Embryonic facial prominence (tissue), 1 donor: Measurements from ENCODE around the gene FILIP1L.
A peak's percentile ranks its signal among the peaks of the same experiment; 100 is the strongest.
"Not testable (repeated sequence)": the region's sequence is repeated elsewhere in the genome, so short reads cannot be mapped to it uniquely, and the experiment has no call there.

Experiments
- DNase-seq: peaks from one replicate; pipeline ENCODE4 v3.0.0-alpha.2; 2016; ENCODE audit errors: extremely low spot score

FILIP1L gene

DNA sequence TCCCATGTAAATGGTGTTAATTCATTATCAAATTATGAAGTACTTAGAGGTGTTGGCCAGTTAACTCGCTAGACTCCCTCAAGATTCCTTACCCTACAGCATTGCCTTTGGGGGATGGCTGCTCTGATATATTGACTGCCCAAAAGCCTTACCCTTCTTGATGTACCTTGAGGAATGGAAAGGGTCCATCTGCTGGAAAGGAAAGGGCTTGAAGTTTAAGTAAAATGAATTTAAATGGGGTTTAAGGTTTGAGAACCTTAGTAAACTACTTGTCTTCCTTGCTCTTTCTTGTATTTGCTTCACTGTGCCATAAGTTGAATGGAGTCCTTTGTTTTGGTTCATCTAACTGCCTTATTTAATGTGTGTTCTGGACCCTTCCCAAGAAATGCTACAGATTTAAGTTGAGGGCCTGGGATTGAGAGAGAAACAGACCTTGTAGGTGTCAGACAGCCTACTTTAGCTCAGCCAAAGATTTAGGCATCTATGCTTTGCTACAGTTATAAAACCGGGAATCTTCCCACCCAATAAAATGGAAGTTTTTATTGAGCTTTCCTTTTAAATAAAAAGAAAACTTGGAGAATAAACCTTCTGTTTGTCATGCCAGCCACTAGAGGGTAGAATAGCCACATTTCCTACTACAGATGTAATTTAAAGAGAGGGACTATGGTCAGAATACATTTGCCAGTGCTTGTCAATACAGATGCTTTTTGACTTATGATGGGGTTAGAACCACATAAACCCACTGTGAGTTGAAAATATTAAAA lies 271.3 kb downstream of the FILIP1L start:
- DNase-seq = peak; percentile 72

DNA sequence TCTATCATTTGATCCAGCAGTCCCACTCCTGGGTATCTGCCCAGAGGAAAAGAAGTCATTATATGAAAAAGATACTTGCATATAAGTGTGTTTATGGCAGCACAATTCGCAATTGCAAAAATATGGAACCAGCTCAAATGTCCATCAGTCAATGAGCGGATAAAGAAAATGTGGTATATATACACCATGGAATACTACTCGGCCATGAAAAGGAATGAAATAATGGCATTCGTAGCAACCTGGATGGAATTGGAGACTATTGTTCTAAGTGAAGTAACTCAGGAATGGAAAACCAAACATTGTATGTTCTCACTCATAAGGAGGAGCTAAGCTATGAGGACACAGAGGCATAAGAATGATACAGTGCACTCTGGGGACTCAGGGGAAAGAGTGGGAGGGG lies 272.4 kb downstream of the FILIP1L start:
- not testable (repeated sequence) for DNase-seq

DNA sequence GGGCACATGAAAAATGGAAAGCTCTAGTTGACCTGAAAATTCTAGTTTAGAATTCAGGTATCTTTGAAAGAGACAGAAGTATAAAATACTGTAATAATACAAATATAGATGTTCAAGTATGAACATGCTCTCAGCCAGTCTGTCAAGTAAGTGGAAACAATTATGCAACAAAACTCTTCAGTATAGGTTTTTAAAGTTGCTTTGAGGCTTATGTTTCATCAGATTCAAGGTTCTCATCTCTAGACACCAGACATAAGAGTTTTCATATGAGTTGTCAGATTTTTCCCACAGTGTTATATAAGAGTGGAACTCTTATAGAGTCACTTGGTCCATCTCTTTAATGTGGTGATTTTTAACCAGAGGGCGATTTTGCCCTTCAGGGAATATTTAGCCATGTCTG lies 274.7 kb downstream of the FILIP1L start:
- no peak for DNase-seq

DNA sequence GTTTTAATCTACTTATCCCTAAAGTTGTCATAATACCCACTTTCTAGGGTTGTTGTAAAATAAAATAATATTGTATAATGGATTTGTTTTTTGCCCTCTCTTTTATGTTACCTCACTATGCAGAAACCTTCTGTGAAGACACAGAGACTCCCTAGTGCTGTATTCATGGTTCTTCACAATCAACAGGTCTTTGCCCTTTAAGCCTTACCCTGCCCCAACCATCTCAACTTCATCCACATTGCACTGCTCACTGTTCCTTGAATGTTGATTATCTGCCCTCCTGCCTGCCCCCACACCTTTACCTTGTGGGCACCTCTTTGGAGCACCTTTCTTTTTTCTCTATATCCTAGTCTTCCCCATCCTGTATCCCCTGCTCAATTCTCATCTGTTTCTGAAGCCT lies 275.5 kb downstream of the FILIP1L start:
- DNase-seq = no peak

DNA sequence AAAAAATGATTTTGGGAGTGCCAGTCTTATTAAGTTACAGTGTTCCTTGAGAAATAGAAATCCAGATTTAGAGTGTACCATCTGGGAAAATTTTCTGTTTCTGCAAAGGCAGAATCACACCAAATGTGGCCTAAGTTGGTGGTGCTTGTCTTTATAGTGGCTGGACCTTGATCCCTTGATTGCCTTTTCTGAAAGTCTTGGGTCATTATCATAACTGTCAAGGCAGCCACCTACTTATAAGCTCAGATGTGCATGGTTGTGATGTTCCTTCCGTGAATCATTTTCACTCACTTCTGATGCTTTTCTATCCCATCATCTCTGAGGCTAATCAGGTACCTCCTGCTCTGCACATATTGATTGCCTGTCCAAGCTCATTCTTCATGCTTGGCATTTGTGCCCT lies 276.6 kb downstream of the FILIP1L start:
- no peak for DNase-seq

DNA sequence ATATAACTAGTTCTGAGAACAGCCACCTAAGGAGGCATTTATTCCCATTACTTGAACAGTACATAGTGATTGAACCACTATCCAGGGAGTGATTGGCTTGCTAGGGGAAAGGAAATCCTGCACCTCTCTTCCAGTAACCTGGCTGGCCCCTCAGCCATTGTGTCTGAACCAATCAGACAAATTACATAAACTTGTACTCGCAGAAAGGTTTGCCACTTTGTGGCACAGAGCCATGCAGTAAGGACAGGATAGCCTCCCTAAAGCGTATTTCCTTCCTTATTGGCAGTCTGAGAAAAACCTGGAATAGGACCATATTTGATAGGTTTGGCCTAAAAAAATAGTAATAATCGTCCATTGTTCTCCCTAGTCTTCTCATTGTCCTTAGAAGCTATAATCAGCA lies 277.6 kb downstream of the FILIP1L start:
- DNase-seq = no peak

DNA sequence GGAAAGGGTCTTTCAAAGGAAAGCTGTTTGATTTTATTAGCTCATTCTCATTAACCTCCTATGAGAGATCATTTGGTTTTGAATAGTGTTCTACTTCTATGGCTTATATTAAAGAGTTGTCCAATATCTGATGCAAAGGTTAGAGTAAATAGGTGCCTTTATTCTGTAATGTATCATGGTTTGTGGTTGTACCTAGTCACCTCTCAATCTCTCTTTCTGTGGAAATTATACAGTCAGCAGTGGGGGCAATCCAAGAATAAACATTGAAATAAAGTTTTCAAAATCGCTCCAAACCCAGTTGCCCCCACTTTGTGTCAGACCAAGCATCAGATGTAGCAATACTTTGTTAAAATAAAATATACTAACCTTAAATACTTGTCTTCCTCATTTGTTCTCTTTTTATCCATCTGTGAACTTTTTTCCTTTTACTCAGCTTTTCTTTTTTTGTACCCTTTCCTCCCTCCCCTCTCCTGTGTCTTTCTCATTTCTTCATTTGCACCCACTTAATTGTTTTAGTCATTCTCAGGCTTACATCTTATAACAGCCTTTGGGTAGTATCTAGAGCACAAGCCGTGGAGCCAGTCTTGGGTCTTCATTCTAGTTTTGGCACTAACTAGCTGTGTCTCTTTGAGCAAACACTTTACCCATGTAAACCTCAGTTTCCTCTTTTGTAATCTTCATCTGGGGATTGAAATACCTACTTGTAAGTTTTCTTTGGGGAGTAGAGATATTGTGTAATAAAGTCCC lies 279.9 kb downstream of the FILIP1L start:
- no peak for DNase-seq

DNA sequence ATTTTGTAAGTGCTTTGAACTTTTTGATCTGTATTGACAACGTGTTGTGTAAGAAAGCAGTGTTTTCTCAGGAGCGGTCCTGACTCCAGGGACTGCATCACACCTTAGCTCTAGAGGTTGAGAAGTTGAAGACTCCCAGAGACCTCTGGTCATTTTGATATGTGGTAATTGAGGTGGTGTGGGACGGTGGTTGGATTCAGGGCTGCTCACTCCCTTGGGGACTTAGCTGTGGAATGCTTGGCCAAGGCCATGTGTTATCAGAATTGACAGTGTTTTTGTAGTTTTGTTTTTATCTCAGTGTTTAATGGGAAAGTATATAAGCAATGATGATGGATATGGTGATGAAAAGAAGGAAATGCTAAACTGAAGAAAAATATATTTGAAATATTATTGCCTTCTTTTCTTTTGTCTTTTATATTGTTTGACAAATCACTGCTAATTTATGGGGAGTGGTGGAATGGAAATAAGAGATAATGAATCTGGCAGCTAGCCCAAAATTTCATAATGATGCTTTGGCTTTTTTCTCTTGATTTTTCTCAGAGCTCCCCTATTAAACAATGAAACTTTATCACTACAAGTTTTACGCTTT lies 280.6 kb downstream of the FILIP1L start:
- DNase-seq = no peak

DNA sequence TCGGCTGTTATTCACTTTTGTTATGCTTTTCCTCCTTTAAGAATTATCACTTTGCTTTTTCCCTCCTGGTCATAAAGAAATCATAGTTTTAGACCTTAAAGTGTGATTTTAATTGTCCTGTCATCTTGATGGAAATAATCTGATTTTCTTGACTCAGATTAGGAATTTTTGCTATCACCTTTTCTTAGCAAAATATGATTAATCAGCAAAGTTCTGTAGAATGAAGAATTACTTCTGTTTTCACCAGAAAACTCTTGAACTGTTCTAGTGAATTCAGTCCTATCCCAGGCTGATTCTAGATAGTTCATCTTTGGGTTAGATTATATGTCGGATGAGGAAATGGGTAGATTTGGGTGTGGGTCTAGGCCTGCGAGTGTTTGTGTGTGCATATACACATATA lies 284.5 kb downstream of the FILIP1L start:
- DNase-seq = no peak

DNA sequence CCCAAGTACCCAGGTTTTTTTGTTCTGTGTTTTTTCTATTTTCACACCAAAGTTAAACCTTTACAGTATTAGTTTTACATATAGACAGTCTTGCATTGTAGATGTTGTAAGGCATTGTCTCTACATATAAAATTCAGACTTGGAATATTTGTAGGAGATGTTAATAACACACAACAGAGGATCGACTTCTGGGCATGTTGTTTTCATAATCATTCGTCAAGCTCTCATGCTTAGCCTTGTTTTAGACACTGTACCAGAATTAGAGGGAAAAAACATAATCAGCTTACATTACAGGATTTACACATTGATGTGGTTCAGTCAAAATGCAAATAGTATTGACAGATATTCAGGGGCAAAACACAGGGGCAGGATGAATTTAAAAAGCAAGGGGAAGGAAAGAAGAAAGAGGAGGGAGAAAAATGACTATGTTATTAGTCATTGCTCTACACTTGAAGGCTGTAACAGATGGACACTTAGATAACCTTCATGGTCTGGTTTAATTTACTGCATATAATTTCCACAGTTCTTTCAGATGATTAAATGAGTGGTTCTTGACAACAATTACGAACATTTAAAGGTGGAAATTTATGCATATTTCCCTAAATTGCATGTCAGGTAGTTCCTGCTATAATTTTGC lies 289.2 kb downstream of the FILIP1L start:
- DNase-seq = no peak

DNA sequence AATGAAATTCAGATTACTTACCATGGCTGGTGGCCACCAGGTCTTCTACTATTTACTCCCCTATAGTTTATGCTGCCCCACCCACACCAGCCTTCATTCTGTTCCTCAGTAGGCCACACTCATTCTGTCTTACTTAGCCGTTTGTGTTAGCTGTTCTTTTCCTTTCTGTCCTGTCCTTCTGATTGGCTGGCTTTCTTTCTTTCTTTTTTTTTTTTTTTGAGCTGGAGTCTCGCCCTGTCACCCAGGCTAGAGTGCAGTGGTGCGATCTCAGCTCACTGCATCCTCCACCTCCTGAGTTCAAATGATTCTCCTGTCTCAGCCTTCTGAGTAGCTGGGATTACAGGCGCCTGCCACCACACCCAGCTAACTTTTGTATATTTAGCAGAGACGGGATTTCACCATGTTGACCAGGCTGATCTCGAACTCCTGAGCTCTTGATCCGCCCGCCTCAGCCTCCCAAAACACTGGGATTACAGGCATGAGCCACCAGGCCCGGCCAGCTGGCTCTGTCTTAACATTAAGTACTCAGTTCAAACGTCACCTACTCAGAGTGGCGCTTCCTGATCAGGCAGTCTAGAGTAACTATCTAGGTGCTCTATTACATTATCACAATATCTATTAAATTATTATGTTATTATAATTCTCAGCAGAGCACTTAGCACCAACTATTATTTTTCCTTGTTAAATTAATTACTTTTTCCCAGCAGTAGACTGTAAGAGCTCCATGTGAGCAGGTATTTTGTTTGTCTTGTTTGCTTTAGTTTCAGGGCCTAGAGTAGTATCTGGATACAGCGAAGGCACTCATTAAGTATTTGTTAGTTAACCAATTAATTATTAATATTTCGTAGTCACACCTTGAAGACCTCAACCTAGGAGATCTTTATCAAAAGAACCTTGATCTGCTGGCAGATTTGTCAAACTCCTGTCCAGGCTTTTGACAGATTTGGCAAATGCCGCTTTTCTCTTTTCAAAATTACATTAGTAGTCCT lies 290.3 kb downstream of the FILIP1L start:
- no peak for DNase-seq

DNA sequence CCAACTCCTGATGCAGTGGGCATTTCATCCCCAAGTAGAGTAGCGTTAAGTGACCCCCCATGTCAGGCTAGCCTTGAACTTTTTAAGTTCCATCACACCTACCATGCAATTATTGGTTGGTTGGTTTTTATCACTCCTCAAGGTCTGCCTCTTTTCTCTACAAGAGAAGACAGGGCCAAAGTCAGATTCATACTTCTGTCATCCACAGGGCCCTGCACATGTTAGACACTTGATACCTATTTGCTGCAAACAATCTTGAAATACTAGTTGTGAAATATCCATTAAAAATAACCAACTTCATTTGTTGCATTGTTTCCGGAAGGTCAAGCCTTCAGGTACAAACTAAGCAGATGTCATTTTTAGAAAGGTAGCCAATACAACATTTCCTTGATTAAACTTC lies 295.5 kb downstream of the FILIP1L start:
- no peak for DNase-seq

DNA sequence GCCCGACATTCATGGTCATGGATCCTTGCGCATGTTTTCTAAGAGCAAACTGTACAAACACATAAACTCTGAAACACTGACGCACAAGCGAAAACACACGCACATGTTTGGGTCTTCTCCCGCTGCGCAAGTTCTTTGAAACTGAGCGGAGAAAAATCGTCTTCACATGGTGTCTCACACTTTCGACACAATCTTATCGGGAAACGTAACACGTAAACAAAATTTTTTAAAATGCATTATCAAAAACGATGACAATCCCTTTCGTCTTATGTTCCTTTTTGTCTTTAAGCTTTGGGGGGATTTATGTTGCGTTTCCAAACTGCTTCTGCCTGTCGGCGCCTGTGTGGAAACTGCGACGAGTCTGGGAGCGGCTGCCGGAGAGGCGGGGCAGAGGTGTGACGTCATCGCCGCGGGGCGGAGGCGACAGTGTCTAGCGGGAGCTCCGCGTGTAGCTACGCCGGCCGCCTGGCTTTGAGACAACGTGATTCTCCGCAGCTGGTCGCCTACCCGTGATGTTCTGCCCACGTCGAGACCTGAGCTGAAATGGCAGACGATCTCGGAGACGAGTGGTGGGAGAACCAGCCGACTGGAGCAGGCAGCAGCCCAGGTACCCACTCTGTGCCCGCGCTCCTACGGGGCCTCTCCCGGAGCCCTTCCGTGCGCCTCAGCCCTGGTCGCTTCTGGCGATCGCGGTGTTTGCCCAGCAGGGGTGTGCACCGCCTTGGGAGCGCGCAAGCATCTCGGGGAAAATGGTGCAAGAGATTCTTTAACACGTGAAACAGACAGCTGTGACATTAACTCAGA lies 296.7 kb downstream of the FILIP1L start, which contains the start of gene CMSS1:
Gene CMSS1 (plus strand): TSS at position 426 of the 804 bp plus-strand sequence.
- DNase-seq = peak; percentile 89

DNA sequence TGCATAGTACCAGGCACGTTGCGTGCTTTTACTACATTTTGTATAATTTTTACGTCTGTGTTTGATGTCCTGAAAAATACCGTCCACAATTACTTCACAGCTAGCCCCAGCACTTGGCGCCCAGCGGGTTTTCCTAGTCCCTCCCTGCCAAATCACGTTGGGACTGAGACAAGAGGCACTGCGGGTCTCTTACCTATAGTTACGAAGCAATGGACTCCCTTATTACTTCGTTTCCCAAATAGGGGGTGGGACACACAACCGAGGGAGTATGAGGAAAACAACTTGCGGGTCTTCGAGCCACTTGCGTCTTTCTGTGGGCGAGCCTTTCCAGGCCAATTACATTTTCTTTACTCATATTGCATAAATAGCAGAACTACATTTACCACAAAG lies 297.3 kb downstream of the FILIP1L start:
- DNase-seq = no peak

DNA sequence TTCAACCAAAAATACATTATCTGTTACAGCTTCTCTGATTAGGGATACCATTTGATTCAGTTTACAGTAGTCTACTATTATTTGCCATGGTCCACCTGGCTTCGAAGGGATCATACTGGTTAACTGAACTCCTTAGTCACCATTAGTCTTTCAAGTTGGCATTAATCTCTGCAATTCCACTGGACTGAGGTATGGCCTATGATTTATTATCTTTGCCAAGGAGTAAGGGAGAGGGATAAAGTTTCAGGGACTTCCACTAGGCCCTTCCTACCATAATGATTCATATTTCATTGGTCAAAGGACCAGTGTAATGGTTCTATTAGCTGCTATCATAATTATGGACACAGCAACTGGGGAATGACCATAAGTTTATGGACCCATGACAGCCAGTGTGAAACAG lies 303.9 kb downstream of the FILIP1L start:
- DNase-seq = no peak

DNA sequence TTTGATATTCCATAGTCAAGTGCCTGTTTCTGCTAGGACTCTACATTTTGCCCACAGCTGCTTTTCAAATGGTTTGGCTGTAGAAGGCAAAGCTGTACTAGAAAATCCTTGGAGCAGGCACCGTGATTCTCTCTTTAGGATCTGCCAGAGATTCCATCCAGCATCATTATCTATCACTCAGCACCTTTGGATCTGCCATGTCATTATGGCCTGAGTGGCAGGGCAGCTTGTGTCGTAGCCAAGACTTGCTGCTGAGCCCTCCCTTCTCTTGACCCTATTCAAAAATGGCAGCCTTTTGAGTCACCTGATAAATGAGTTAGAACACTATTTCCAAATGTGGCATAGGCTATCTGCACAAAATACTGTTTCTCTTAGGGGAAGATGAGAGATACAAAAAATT lies 304.7 kb downstream of the FILIP1L start:
- DNase-seq = no peak

DNA sequence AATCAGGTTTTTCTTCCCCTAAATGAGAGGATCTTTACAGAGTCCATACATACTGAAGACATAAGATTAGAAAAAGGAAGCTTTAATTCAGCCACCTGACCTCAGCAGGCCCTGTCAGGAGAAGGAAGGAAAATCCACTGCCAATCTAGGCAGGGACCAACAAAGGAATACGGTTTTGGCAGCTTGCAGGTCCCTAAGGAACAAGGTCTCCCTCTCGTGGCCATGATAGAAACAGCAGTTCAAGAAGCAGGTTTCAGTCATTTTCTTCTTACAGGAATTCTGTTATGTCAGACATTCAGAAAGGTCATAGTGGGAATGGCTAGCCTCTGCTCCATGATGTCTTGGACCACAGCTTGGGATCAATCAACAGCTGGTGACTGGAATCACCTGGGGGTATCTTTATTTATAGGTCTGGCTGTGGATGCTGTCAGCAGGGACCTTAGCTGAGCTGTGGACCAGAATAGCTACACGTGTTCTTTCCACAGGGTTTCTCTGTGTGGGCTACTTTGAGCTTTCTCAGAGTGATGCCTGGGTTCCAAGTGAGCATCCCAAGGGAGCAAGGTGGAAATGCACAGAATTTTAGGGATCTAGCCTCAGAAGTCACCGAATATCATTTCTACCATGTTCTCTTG lies 306.0 kb downstream of the FILIP1L start:
- DNase-seq = no peak

DNA sequence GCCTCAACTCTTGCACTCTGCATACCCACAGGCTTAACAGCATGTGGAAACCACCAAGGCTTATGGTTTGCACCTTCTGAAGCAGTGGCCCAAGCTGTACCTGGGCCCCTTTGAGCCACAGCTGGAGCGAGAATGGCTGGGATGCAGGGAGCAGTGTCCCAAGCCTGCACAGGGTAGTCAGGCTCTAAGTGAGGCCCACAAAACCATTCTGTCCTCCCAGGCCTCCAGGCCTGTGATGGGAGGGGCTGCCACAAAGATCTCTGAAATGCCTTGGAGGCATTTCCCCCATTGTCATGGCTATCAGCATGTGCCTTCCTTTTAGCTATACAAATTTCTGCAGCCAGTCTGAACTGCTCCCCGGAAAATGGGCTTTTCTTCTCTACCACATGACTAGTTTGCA lies 309.1 kb downstream of the FILIP1L start:
- no peak for DNase-seq

DNA sequence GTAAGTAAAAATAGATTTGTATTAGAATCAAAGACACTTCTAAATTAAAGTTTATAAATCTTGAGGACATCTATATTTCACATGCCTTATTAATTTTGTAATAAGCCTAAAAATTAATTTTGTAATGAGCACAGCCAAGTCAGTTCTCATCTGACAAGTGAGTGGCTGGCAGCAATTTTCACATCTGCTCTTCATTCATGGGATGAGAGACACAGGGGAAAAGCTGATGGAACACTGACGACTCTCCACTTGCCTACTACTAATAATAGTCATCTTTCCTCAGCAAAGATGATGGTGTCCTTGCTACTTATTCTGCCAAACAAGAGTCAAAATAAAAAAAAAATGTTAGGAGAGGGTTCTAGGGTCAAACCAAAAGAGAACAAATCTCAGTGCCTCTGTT lies 311.0 kb downstream of the FILIP1L start:
- DNase-seq = no peak

DNA sequence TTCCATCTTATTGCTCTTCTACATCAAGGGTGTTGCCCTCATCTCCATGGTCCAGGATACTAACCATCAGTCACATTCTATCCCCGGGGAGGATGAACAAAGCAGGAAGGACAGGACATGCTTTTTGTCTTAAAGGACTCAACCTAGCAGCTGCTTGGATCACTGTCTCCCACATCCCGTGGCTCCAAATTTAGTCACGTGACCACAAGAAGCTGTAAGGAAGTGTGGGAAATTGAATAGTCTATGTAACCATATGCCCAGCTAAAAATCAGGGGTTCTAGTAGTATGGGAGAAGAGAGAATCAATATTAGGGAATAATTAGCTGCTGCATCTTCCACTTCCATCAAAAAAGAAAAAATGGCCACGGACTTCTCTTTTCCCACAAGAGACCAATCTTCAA lies 314.9 kb downstream of the FILIP1L start:
- DNase-seq = no peak
